ENCODE data around the gene SLC22A24.
"Not testable (repeated sequence)": the region's sequence is repeated elsewhere in the genome, so short reads cannot be mapped to it uniquely, and the experiment has no call there.

The SLC22A24 gene, protein sequence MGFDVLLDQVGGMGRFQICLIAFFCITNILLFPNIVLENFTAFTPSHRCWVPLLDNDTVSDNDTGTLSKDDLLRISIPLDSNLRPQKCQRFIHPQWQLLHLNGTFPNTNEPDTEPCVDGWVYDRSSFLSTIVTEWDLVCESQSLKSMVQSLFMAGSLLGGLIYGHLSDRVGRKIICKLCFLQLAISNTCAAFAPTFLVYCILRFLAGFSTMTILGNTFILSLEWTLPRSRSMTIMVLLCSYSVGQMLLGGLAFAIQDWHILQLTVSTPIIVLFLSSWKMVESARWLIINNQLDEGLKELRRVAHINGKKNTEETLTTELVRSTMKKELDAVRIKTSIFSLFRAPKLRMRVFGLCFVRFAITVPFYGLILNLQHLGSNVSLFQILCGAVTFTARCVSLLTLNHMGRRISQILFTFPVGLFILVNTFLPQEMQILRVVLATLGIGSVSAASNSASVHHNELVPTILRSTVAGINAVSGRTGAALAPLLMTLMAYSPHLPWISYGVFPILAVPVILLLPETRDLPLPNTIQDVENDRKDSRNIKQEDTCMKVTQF

DNA sequence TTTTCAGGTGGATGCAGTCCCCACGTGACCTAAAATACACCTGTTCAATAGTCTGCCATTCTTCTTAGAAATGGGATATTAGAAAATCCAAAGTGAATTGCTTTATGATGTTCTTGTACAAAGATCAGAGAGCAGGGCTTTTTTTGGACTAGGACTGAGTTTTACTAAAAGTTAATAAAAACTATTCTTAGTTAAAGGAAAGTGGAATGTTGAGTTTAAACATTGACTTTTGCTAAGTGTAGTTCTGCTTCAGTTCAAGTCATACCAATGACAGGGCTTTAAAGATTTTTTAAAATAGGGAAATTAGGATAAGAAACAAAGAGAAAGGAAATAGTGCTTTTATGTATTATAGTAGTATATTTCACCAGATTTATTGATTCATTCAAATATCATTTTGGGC is at the start of gene SLC22A24:
Gene SLC22A24 (minus strand): TSS at position 101 of the 400 bp plus-strand sequence. CDS start 442 bp downstream, outside the sequence.
- DNase-seq (ENCODE audit: low spot score) = no peak

DNA sequence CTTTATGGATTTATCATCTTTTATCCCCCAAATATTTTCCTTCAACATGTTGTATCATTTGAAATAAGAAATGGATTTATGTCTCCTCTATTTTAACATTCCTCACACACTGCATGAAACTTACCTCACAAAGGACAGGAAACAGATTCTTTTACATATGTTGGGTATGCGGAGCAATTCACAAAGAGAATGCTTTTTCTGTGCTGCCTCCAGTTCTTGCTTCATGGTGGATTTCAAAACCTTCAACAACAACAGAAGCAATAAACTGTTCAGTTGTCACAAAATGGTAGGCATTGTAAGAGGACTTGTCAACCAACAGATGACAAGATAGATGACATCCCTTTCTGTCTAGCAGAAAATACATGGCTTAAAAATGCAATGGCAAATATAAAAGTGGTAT is 36.5 kb upstream of the SLC22A24 start:
- no peak for DNase-seq (ENCODE audit: low spot score)

DNA sequence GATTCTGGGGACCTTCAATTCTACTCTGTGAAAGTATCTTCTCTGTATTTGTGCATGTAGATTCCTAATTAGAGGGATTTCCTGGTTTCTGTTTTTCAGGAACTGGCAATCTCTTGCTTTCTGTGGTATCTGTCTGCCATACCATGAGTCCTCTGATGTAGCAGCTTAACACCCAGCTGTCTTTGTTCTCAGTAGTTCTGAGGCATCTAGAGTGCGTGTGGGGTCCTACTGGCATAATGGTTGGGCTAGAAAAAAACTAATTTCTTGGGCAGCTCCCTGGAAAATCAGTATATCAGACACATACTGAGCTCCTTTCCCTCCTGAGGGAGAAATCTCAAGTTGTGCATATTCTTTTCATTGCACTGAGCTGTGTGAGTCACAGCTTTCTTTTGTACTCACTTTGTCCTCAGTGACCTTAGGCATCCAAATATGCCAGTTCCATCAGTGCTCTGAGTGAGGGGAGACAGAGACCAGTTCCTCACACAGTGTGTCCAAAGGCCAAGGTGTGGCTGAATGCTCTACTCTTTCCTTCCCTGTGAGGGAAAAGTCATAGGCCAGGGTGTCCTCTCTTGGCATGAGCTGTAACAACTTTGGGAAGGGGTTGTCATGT is 35.5 kb upstream of the SLC22A24 start:
- DNase-seq (ENCODE audit: low spot score) = no peak

DNA sequence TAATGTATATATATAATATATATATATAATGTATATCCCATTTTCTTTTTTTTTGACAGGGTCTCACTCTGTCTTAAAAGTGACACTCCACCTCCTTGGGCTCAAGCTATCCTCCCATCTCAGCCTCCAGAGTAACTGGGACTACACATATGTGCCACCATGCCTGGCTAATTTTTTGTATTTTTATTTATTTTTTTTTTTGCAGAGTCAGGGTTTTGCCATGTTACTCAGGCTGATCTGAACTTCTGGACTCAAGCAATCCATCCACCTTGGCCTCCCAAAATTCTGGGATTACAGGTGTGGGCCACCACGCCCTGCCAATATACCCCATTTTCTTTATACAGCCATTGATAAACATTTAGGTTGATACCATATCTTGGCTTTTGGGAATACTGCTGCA is 33.9 kb upstream of the SLC22A24 start:
- no peak for DNase-seq (ENCODE audit: low spot score)

DNA sequence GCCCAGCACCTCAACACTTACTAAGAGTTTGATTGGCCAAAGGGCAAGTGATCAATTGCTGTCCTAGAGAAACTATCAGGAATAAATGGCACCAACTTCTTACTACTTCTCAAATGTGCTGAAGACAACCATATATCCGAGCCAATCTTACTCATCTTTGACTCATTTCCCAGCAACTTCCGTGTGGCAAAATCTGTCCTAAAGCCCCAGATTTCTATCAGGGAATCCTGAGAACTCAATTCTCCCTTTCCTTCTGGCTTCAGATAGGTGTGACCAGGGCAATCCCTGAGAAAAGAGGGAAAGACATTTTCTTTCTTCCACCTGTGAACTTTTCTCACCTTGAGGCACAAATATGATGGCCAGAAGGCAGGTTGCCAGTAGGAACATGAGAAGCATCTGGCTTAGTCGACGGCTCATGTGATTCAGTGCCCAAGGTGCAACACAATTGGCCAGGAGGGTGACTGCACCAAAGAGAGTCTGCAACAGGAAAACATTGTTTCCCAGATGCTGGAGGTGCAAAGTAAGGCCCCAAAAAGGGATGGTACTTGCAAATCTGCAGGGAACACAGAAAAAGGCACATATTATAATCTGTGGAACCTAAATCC is 21.8 kb upstream of the SLC22A24 start:
- no peak for DNase-seq (ENCODE audit: low spot score)

DNA sequence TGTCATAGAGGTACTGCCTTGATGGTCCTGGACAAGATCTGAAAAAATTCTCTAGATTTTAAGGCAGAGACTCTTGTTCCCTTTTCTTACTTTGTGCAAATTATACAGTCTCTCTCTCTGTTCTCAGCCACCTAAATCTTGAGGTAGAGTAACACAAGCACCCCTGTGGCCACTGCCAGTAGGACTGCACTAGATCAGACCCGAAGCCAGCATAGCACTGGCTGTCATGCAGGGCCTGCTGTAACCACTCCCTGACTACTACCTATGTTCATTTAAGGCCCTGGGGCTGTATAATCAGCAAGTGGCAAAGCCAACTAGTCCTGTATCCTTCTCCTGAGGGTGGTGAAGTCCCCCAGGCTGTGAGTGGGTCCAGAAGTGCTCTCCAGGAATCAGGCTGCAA is 11.8 kb upstream of the SLC22A24 start:
- no peak for DNase-seq (ENCODE audit: low spot score)

DNA sequence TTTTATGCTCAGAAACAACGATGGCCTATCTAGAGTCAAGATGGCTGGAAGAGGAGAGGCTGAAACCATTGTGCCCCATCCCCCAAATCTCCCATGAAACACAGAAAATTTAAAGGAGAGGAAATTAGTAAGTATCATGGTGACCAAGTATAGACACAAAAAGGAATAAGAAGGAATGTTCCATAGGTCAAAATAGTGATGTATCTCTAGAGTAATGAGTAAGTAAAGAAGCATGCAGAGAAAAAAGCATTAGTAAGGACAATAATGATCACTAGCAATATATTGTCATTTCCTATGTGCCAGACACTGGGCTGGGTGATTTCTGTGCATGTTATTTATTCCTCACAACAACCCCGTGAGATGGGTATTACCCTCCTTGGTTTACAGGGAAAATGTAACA is 2.6 kb upstream of the SLC22A24 start:
- no peak for DNase-seq (ENCODE audit: low spot score)

DNA sequence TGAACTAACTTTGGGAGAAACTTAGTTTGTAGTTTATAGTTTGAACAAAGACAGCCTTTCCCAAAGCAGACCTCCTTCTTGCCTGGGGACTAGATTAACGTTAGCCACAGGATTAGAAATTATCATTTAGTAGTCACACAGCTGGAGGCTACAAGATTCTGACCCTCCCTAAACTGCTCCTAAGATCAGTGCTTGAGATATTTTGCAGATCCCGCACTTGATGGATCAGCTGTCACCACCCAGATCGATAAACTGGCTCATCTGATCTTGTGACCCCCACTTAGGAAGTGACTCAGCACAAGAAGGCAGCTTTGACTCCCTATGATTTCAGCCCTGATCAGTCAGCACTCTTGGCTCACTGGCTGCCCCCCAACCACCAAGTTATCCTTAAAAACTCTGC is 1.6 kb downstream of the SLC22A24 start:
- no peak for DNase-seq (ENCODE audit: low spot score)

DNA sequence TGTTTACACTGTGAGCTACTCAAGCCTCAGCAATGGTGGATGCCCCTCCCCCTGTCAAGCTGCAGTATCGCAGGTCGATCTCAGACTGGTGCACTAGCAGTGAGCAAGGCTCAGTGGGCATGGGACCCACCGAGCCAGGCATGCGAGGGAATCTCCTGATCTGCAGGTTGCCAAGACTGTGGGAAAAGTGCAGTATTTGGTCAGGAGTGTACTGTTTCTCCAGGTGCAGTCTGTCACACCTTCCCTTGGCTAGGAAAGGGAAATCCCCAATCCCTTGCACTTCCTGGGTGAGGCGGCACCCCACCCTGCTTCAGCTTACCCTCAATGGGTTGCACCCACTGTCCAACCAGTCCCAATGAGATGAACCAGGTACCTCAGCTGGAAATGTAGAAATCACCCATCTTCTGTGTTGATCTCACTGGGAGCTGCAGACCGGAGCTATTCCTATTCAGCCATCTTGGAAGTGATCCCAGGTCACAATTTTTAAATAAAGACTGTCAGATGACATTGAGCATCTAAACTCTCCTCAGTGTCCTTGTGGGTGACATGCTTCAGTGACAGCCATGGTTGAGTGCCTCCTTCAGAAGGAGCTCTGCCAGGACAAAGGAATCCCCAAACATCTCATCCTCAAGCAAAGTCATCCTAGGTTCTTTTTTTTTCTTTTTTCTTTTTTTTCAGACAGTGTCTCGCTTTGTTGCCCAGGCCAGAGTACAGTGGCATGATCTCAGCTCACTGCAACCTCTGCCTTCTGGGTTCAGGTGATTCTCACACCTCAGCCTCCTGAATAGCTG is 10.8 kb downstream of the SLC22A24 start:
- DNase-seq (ENCODE audit: low spot score) = no peak

DNA sequence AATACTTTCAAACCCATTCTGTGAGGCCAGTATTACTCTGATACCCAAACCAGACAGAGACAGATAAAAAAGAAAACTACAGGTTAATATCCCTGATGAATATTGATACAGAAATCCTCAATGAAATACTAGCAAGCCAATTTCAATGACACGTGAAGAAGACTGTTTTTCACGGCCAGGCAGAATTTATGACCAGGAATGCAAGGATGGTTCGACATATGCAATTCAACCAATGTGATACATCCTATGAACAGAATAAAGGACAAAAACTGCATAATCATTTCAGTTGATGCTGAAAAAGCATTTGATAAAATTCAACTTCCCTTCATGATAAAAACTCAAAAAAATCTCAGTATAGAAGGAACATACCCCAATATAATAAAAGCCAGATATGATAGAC is 44.5 kb downstream of the SLC22A24 start:
- DNase-seq (ENCODE audit: low spot score) = no peak

DNA sequence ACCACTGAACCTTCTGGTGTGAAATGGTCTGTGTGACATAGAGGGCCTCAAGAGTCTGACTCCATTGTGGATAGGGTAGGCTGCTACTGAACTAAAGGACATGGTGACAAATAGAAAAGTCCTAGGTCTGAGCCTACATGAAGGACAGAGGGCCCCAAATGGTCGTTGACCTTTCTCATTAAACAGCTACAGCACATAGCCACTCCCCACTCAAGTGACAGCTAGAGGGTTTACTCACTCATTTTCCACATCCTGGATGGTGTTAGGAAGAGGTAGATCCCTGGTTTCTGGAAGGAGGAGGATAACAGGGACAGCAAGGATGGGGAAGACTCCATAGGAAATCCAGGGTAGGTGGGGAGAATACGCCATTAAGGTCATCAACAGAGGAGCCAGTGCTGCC is 63.3 kb downstream of the SLC22A24 start:
- no peak for DNase-seq (ENCODE audit: low spot score)

DNA sequence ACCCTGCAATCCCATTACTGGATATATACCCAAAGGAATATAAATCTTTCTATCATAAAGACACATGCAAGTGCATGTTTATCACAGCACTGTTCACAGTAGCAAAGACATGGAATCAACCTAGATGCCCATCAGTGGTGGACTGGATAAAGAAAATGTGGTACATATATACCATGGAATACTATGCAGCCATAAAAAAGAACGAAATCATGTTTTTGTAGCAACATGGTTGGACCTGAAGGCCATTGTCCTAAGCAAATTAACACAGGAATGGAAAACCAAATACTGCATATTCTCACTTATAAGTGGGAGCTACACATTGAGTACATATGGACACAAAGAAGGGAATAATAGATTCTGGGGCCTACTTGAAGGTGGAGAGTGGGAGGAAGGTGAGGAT is 97.8 kb downstream of the SLC22A24 start:
- DNase-seq (ENCODE audit: low spot score) = not testable (repeated sequence)

DNA sequence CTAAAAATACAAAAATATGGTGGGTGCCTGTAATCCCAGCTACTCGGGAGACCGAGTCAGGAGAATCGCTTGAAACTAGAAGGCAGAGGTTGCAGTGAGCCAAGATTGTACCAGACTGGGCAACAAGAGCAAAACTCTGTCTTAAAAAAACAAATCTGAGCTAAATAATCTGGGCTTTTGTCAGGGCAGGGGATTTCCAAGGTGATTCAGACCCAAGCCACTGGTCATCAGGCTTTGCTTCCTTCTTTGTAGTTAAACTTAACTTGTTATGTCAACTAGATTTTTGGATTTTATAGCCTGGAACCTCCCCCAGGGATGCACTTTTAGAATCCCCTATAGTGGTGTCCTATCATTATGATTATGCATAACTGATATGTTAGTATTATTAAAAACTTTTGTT is 101.4 kb downstream of the SLC22A24 start:
- no peak for DNase-seq (ENCODE audit: low spot score)

DNA sequence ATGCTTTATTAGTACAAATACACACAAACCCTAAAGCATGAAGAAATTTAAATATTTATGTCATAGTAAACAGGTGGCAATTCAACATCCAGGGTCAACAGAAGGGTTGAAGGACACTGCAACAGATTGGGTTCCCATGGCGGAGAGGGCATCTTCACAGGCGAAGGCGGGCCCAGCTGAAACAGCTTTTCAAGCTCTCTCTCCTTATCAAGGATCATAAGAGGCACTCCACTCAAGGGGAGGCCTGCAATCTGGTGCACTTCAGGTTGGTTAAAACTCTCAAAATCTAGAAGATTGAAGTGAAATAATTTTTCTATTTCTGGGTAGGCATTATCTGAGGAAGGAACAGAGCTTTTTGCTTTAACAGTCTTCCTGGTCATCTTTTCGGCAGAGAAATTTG is 111.6 kb downstream of the SLC22A24 start:
- DNase-seq (ENCODE audit: low spot score) = no peak

Data from HuH-7.5 (cell line).